ENCODE data around the gene OR6V1.
"Not testable (repeated sequence)": the region's sequence is repeated elsewhere in the genome, so short reads cannot be mapped to it uniquely, and the experiment has no call there.

OR6V1 gene

DNA sequence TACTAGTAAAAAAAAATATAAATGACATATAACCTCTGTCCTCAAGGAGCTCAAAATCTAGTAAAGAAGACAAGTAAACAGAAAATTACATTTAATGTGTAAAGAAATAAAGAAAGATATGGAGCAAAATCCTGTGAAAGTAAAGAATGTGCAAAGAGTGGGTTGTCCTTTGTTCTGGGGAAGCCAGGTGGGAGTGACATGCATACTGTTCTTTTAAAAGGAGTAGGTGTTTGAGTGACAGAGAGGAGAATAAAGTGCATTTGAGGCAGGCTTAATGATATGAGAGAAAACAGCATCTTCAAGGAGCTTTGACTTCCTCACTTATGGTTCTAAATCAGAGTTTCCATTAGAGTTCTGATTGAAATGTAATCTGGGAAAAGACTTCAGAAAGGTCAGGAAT is 22.0 kb downstream of the OR6V1 start:
- Histone ChIP-seq H3K4me3 (ENCODE audit: severe bottlenecking) (no peak overlapping the region), H3K27ac (ENCODE audit: poor library complexity, severe bottlenecking) (no peak overlapping the region)
- TF ChIP-seq, protein P1, sequence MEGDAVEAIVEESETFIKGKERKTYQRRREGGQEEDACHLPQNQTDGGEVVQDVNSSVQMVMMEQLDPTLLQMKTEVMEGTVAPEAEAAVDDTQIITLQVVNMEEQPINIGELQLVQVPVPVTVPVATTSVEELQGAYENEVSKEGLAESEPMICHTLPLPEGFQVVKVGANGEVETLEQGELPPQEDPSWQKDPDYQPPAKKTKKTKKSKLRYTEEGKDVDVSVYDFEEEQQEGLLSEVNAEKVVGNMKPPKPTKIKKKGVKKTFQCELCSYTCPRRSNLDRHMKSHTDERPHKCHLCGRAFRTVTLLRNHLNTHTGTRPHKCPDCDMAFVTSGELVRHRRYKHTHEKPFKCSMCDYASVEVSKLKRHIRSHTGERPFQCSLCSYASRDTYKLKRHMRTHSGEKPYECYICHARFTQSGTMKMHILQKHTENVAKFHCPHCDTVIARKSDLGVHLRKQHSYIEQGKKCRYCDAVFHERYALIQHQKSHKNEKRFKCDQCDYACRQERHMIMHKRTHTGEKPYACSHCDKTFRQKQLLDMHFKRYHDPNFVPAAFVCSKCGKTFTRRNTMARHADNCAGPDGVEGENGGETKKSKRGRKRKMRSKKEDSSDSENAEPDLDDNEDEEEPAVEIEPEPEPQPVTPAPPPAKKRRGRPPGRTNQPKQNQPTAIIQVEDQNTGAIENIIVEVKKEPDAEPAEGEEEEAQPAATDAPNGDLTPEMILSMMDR (IDR thresholded peaks at IDR 0.05; ENCODE audit: poor library complexity, severe bottlenecking) = no peak

DNA sequence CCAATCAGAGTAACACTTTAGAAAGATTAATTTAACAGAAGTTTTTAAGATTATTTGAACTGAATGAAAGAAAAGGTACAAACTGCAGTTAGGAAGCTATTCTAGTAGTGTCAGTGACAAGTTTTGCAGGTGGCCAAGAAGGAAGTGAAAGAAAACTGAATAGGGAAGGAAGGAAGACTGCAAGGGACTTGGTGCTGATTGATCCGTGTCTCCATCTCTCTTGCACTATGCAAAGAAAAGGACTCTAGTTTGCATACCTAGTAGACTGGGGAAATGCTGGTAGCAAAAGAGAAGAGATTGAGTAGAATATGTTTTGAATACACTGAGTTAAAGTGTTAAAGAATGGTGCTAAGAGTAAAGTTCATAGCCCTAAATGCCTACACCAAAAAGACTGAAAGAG is 33.0 kb downstream of the OR6V1 start:
- no peak overlapping the region for H3K27ac ChIP-seq (ENCODE audit: poor library complexity, severe bottlenecking)
- no peak for ATAC-seq (ENCODE audit: low read depth)
- H3K4me3 ChIP-seq (ENCODE audit: severe bottlenecking) = no peak overlapping the region

More for the DNA sequence above, 22.0 kb downstream of the OR6V1 start:
- Histone ChIP-seq H3K27me3 (ENCODE audit: insufficient read depth, poor library complexity, severe bottlenecking) (no peaks in the 10 kb centered on the region), H3K9me3 (ENCODE audit: severe bottlenecking) (no peaks in the 10 kb centered on the region), H3K4me1 (ENCODE audit: insufficient read depth, poor library complexity, severe bottlenecking) (no peaks in the 10 kb centered on the region), H3K36me3 (ENCODE audit: low read depth) (no peaks in the 10 kb centered on the region)
- DNase-seq (ENCODE audit: low spot score) (no peak), ATAC-seq (ENCODE audit: low read depth) (no peak)

DNA sequence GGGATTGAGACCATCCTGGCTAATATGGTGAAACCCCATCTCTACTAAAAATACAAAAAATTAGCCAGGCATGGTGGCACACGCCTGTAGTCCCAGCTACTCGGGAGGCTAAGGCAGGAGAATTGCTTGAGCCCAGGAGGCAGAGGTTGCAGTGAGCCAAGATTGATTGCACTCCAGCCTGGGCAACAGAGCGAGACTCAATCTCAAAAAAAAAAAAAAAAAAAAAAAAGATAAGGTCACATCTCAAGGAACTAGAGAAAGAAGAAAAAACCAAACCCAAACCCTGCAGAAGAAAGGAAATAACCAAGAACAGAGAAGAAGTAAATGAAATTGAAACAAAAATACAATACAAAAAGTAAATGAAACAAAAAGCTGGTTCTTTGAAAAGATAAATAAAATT is 33.5 kb downstream of the OR6V1 start:
- H3K4me3 ChIP-seq (ENCODE audit: severe bottlenecking); DNase-seq (ENCODE audit: low spot score); H3K27me3 ChIP-seq (ENCODE audit: insufficient read depth, poor library complexity, severe bottlenecking); H3K4me1 ChIP-seq (ENCODE audit: insufficient read depth, poor library complexity, severe bottlenecking); H3K9me3 ChIP-seq (ENCODE audit: severe bottlenecking); H3K27ac ChIP-seq (ENCODE audit: poor library complexity, severe bottlenecking); H3K36me3 ChIP-seq (ENCODE audit: low read depth); ATAC-seq (ENCODE audit: low read depth): not testable (repeated sequence)

More for the DNA sequence above, 33.0 kb downstream of the OR6V1 start:
- Histone ChIP-seq H3K9me3 (ENCODE audit: severe bottlenecking) (no peaks in the 10 kb centered on the region), H3K27me3 (ENCODE audit: insufficient read depth, poor library complexity, severe bottlenecking) (no peaks in the 10 kb centered on the region), H3K4me1 (ENCODE audit: insufficient read depth, poor library complexity, severe bottlenecking) (no peaks in the 10 kb centered on the region), H3K36me3 (ENCODE audit: low read depth) (no peaks in the 10 kb centered on the region)
- TF ChIP-seq, protein P1 (IDR thresholded peaks at IDR 0.05; ENCODE audit: poor library complexity, severe bottlenecking) = no peak
- no peak for DNase-seq (ENCODE audit: low spot score)

DNA sequence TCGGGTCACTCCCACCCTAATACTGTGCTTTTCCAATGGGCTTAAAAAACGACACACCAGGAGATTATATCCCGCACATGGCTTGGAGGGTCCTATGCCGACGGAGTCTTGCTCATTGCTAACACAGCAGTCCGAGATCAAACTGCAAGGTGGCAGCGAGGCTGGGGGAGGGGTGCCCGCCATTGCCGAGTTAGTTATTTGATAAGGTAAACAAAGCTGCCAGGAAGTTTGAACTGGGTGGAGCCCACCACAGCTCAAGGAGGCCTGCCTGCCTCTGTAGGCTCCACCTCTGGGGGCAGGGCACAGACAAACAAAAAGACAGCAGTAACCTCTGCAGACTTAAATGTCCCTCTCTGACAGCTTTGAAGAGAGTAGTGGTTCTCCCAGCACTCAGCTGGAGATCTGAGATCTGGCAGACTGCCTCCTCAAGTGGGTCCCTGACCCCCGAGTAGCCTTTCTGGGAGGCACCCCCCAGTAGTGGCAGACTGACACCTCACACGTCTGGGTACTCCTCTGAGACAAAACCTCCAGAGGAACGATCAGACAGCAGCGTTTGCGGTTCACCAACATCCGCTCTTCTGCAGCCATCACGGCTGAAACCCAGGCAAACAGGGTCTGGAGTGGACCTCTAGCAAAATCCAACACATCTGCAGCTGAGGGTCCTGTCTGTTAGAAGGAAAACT is 36.5 kb downstream of the OR6V1 start:
- not testable (repeated sequence) for H3K36me3 ChIP-seq (ENCODE audit: low read depth); H3K27me3 ChIP-seq (ENCODE audit: insufficient read depth, poor library complexity, severe bottlenecking); H3K27ac ChIP-seq (ENCODE audit: poor library complexity, severe bottlenecking); H3K4me3 ChIP-seq (ENCODE audit: severe bottlenecking); ATAC-seq (ENCODE audit: low read depth); DNase-seq (ENCODE audit: low spot score); H3K4me1 ChIP-seq (ENCODE audit: insufficient read depth, poor library complexity, severe bottlenecking); H3K9me3 ChIP-seq (ENCODE audit: severe bottlenecking)

DNA sequence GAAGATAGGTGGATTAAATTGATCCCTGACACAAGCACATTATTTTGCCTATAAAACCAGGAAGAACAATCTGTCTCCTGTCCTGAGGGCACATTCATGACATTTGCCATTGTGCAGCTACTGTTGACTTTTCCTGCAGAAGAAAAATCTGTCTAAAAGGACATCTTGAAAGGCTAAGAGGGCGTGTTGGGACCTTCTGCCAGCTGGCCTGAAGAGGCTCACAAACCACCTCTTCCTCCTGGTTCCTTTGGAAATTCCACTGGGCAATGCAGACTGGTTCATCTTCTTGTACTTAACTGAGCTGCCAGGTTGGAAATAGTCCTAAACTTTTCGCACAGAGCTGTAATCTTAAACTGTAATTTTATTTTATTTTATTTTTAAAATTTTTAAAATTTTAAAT is 44.0 kb downstream of the OR6V1 start:
- DNase-seq (ENCODE audit: low spot score) = no peak
- Histone ChIP-seq H3K4me3 (ENCODE audit: severe bottlenecking) (no peak overlapping the region), H3K9me3 (ENCODE audit: severe bottlenecking) (peaks cover 2% of the 10 kb centered on the region), H3K4me1 (ENCODE audit: insufficient read depth, poor library complexity, severe bottlenecking) (no peaks in the 10 kb centered on the region), H3K36me3 (ENCODE audit: low read depth) (no peaks in the 10 kb centered on the region), H3K27ac (ENCODE audit: poor library complexity, severe bottlenecking) (no peak overlapping the region), H3K27me3 (ENCODE audit: insufficient read depth, poor library complexity, severe bottlenecking) (no peaks in the 10 kb centered on the region)
- no peak for ATAC-seq (ENCODE audit: low read depth)
- TF ChIP-seq, protein P1 (IDR thresholded peaks at IDR 0.05; ENCODE audit: poor library complexity, severe bottlenecking) = no peak

DNA sequence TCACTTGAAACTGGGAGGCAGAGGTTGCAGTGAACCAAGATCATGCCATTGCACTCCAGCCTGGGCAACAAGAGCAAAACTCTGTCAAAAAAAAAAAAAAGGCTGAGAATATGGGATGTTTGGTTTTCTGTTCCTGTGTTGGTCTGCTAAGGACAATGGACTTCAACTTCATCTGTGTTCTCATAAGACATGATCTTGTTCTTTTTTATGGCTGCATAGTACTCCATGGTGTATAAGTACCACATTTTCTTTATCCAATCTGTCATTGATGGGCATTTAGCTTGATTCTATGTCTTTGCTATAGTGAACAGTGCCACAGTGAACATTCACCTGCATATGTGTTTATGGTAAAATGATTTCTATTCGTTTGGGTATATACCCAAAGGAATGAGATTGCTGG is 47.4 kb downstream of the OR6V1 start:
- ATAC-seq (ENCODE audit: low read depth); H3K36me3 ChIP-seq (ENCODE audit: low read depth); H3K4me3 ChIP-seq (ENCODE audit: severe bottlenecking); H3K27me3 ChIP-seq (ENCODE audit: insufficient read depth, poor library complexity, severe bottlenecking); H3K9me3 ChIP-seq (ENCODE audit: severe bottlenecking); H3K27ac ChIP-seq (ENCODE audit: poor library complexity, severe bottlenecking); H3K4me1 ChIP-seq (ENCODE audit: insufficient read depth, poor library complexity, severe bottlenecking); DNase-seq (ENCODE audit: low spot score): not testable (repeated sequence)

Measured in RWPE2 (cell line).